SH-SY5Y (cell line): ENCODE results near the gene PRF1.

Source experiments
- GATA2 ChIP-seq: IDR thresholded peaks from 2 replicates; pipeline ENCODE4 v1.6.1; 2011; ENCODE audit warnings: mild to moderate bottlenecking, low read depth, low read length
- GATA3 ChIP-seq: IDR thresholded peaks from 2 replicates; pipeline ENCODE4 v1.6.1; 2011; ENCODE audit warnings: low read depth, mild to moderate bottlenecking, low read length, moderate library complexity

GRCh38 chr10:70552586-70552985, 50.0 kb downstream of the PRF1 start:
- no peak for TF ChIP-seq GATA2
- TF ChIP-seq GATA3 = no peak
